Peyer's patch (tissue), 4 donors: ENCODE data around the gene SUGCT.

Source experiments
- POLR2A ChIP-seq, 2 donors: fragments of 450-650 bp; IDR thresholded peaks; one replicate each; pipeline ENCODE4 v1.5.1; 2017; ENCODE audit warnings: antibody characterized with exemption in 2 of 2, mild to moderate bottlenecking in 2 of 2, moderate library complexity in 2 of 2
- TF ChIP-seq, protein P1 (sequence below), 6 experiments: fragments of 450-650 bp in 4 of 6; fragments of 200-600 bp in 2 of 6; sonication (generic) in 1 of 6; IDR thresholded peaks; one replicate each; pipeline ENCODE4 v1.5.1; 2017 to 2019; ENCODE audit warnings: antibody characterized with exemption in 6 of 6, mild to moderate bottlenecking in 3 of 6, moderate library complexity in 1 of 6

DNA sequence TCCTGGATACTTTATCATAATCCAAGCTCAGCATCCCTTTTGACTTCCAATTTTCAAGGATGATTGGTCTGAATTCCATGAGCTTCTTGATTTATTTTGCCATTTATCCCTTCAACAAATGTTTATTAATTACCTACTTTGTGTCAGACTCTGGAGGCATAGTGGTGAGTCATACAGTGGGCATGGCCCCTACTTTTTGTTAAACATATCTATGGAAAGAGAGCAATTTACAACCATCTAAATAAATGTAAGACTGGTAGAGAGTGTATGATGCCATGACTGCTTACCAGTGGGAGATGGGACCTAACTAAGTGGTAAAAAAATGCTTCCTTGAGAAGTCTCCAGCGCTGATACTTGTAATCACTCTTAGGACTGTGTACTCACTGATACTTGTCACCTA, 286.6 kb downstream of the SUGCT start:
- TF ChIP-seq, protein P1, sequence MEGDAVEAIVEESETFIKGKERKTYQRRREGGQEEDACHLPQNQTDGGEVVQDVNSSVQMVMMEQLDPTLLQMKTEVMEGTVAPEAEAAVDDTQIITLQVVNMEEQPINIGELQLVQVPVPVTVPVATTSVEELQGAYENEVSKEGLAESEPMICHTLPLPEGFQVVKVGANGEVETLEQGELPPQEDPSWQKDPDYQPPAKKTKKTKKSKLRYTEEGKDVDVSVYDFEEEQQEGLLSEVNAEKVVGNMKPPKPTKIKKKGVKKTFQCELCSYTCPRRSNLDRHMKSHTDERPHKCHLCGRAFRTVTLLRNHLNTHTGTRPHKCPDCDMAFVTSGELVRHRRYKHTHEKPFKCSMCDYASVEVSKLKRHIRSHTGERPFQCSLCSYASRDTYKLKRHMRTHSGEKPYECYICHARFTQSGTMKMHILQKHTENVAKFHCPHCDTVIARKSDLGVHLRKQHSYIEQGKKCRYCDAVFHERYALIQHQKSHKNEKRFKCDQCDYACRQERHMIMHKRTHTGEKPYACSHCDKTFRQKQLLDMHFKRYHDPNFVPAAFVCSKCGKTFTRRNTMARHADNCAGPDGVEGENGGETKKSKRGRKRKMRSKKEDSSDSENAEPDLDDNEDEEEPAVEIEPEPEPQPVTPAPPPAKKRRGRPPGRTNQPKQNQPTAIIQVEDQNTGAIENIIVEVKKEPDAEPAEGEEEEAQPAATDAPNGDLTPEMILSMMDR (IDR thresholded peaks at IDR 0.05) = no peak
- TF ChIP-seq POLR2A (IDR thresholded peaks at IDR 0.05) = no peak
